Measurements from ENCODE around the gene UBE2O. TPM values are rescaled to one million over a fixed set of nuclear protein-coding genes. Genes with fewer than 3 reads are reported as not detected.

Gene UBE2O
- total RNA-seq, 4 donors from 2014 or later = 16.4 to 46.5 (median 32.4) TPM

DNA sequence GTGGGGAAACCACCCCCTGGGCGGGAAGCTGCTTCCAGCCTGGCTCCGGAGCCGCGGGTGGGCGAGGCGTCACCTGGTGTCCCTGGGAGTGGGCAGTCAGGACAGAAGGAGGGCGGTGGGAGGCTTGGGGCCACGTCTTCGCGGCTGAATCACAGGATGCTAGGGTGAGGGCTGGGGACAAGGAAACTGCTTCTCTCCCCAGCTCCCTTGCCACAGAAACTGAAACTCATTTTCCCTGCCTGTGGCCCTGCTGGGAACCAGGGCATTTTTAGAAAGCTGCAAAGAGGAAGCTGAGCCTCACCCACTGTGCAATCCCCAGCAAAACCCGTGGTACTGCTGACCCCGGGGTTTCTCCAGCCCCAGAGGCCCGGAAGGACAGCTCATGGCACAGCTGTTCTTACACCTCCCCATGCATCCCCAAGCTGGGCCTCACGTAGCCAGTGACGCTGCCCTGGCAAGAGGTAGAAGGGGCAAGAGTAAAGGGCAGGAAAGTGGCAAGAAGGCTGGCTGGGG lies 40.1 kb upstream of the UBE2O start:
- in situ Hi-C loops (cut with MboI; ENCODE audit: low sequenced_read_pairs in 4 of 4) = no loop called here
- intact Hi-C loops (cut with DNase I; ENCODE audit: low total_unique reads) = no loop called here
- peak overlapping the region; percentile 59 to 75 (median 72) for H3K27ac ChIP-seq
- ATAC-seq = peak; percentile 33 to 53
- H3K4me1 ChIP-seq = peaks cover 24 to 32% of the 10 kb centered on the region in 2 donors
- H3K9me3 ChIP-seq = no peaks in the 10 kb centered on the region
- no peaks in the 10 kb centered on the region for H3K27me3 ChIP-seq
- peak; percentile 18 to 26 for TF ChIP-seq POLR2A (IDR thresholded peaks at IDR 0.05)
- TF ChIP-seq, protein P1, sequence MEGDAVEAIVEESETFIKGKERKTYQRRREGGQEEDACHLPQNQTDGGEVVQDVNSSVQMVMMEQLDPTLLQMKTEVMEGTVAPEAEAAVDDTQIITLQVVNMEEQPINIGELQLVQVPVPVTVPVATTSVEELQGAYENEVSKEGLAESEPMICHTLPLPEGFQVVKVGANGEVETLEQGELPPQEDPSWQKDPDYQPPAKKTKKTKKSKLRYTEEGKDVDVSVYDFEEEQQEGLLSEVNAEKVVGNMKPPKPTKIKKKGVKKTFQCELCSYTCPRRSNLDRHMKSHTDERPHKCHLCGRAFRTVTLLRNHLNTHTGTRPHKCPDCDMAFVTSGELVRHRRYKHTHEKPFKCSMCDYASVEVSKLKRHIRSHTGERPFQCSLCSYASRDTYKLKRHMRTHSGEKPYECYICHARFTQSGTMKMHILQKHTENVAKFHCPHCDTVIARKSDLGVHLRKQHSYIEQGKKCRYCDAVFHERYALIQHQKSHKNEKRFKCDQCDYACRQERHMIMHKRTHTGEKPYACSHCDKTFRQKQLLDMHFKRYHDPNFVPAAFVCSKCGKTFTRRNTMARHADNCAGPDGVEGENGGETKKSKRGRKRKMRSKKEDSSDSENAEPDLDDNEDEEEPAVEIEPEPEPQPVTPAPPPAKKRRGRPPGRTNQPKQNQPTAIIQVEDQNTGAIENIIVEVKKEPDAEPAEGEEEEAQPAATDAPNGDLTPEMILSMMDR (IDR thresholded peaks at IDR 0.05 in 4 of 5, conservative IDR thresholded peaks at IDR 0.05 in 1 of 5) = no peak
- DNase-seq = peak; percentile 43 to 63
- H3K36me3 ChIP-seq = no peaks in the 10 kb centered on the region
- peak overlapping the region in 1 of 4 donors; percentile 29 for H3K4me3 ChIP-seq

DNA sequence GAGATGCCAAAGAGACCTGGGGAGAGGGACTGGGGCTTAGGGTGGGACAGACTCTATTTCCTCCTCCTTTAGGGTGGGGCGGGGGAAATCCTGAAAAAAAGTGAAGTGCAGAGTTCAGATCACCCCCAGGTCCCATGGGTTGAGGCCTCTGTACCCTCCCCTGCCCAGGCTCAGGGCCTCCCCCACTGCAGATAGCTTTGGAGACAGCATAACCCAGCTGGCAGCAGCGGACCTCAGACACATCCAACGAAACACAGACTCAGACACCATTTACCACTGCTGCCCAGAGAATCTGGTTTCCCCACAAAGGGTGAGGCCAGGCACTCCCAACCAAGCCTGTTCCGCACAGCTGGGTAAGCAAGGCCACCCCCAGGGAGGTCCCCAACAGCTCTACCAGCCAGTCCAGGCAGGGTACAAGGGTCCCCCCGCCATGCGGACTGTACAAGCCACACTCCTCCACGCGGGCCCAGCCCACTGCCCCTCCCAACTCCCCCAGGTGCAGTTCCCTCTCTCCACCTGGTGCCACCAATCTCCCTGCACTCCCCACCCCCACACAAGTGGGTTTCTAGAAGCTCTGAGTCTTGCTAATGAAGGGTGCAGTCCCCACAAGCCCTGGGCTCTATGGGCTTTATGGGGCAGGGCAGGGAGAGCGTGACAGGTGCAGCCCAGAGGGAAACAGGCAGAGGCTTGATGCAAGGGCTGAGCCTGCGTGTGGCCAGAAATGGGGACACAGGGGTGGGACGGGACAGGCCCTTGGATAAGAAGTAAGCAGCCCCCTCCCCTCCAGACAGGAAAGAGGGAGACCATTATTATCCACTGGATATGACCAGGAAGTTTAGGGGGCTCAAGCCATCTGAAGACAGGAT lies 39.4 kb upstream of the UBE2O start:
- Histone ChIP-seq H3K9me3 (no peaks in the 10 kb centered on the region), H3K27ac (peak overlapping the region; percentile 59 to 75 (median 72)), H3K36me3 (peaks cover 0 to 6% of the 10 kb centered on the region in 2 donors), H3K4me1 (peaks cover 17 to 25% of the 10 kb centered on the region in 2 donors), H3K27me3 (no peaks in the 10 kb centered on the region), H3K4me3 (peak overlapping the region in 1 of 4 donors; percentile 29)
- intact Hi-C loops (cut with DNase I; ENCODE audit: low total_unique reads) = no loop called here
- in situ Hi-C loops (cut with MboI; ENCODE audit: low sequenced_read_pairs in 4 of 4) = no loop called here
- TF ChIP-seq, protein P1 (IDR thresholded peaks at IDR 0.05 in 4 of 5, conservative IDR thresholded peaks at IDR 0.05 in 1 of 5) = no peak
- no peak for TF ChIP-seq POLR2A (IDR thresholded peaks at IDR 0.05)
- DNase-seq (no peak), ATAC-seq (no peak)

DNA sequence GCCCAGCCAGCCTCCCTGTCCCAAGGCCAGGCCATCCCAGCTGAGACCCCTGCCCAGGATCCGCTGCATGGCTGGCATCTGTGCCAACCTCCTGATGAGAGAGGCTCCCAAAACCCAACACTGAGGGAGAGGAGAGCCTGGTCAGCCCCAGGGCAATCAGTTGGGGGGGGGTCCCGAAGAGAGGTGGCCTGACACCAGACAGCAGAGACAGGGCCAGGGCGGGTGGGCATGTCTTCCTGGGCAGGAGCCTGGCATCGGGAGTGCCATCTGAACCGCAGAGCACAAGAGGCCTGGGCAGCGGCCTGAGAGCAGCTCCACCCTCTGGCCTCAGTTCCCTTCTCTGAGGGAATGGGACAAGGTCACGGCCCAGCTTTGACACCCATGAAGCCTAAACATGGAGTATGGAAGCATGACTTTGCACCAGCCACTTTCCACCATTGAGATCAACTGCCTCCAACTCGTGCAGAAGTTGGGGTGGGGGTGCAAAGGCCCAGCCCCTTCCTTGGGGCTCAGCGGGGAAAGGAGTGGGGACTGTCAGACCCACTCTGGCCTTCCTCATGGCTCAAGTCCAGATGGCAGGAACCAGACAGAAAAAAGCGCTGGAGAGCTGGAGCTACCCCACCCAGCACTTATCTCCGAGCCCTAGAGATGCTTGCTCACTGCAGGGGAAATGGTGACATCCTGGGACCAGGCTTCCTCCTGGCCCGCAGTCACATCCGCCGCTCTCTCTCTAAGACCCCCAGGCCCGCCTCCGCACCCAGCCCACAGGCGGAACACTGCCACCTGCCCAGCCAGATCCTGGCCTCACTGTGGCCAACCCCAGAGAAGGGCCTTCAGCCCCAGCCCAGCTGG lies 38.5 kb upstream of the UBE2O start:
- in situ Hi-C loops (cut with MboI; ENCODE audit: low sequenced_read_pairs in 4 of 4) = no loop called here
- Histone ChIP-seq H3K4me3 (no peak overlapping the region), H3K36me3 (peaks cover 0 to 8% of the 10 kb centered on the region in 2 donors), H3K27ac (peak overlapping the region; percentile 25 to 75 (median 72)), H3K9me3 (no peaks in the 10 kb centered on the region), H3K4me1 (peaks cover 12 to 17% of the 10 kb centered on the region in 2 donors), H3K27me3 (no peaks in the 10 kb centered on the region)
- DNase-seq = no peak
- TF ChIP-seq POLR2A (IDR thresholded peaks at IDR 0.05) = no peak
- TF ChIP-seq, protein P1 (IDR thresholded peaks at IDR 0.05 in 4 of 5, conservative IDR thresholded peaks at IDR 0.05 in 1 of 5) = no peak
- intact Hi-C loops (cut with DNase I; ENCODE audit: low total_unique reads) = no loop called here
- no peak for ATAC-seq

DNA sequence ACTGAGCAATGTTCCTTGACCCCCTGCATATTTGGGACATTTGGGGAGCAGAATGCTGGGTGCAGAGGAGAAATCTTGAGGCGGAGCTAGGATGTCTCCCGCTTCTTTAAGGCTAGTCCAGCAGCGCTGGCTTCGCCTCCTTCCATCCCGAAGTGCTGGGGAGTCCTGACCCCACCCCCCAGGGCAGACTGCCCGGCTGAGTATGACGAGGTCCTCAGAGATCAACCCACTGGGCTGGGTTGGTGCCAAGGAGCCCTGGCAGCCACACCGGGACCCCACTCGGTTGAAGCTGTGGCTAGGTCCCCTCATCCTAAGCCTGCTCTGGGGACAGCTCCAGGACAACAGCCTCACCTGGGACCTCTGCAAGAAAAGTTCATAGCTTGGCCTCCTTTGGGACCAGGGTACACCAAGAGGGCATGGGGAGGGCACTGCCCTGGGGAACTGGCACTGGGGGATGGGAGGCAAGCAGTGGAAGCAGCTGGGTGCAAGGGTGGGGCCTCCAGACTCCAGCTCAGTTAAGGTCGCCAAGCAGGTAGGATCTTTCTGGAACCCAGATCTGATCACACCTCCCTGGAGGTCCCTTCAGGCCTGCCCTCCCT lies 37.3 kb upstream of the UBE2O start:
- H3K9me3 ChIP-seq = no peaks in the 10 kb centered on the region
- intact Hi-C loops (cut with DNase I; ENCODE audit: low total_unique reads) = no loop called here
- peaks cover 9 to 17% of the 10 kb centered on the region in 2 donors for H3K4me1 ChIP-seq
- in situ Hi-C loops (cut with MboI; ENCODE audit: low sequenced_read_pairs in 4 of 4) = no loop called here
- no peak for TF ChIP-seq POLR2A (IDR thresholded peaks at IDR 0.05)
- TF ChIP-seq, protein P1 (IDR thresholded peaks at IDR 0.05 in 4 of 5, conservative IDR thresholded peaks at IDR 0.05 in 1 of 5) = no peak
- no peak overlapping the region for H3K4me3 ChIP-seq
- DNase-seq = no peak
- H3K36me3 ChIP-seq = peaks cover 0 to 8% of the 10 kb centered on the region in 2 donors
- no peak for ATAC-seq
- H3K27ac ChIP-seq = no peak overlapping the region
- no peaks in the 10 kb centered on the region for H3K27me3 ChIP-seq

Measured in gastrocnemius medialis (tissue), 4 donors.